C4-2B (cell line): ENCODE results near the gene FBXO31.

Experiments used
- H3K27ac ChIP-seq: fragments of 450-650 bp; 2 replicates; pipeline ENCODE4 v1.5.1; 2017
- ZFX ChIP-seq: fragments of 450-650 bp; IDR thresholded peaks from 2 replicates; pipeline ENCODE4 v1.6.1; 2017
- TF ChIP-seq, protein P1 (sequence below): fragments of 450-650 bp; conservative IDR thresholded peaks from 2 replicates; pipeline ENCODE4 v1.5.1; 2017; ENCODE audit warnings: mild to moderate bottlenecking

FBXO31 gene

DNA sequence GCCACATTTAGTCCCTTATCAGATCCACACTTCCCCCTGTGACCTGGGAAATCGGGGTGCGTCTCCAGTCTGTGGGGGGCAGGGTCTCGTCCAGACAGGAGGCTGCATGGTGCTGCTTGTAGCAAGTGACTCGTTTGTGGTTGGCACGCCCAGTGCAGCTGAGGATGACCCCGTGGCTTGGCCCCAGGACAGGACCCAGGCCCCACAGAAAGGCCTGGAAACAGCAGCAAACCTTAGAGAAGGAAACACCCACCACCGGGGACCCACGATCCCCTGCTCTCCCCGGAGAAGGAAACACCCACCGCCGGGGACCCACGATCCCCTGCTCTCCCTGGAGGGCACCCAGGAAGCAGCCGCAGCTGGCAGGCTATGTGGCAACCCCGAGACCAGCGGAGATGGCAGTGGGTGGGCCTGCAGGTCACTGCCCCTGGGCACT is 58.1 kb downstream of the FBXO31 start:
- H3K27ac ChIP-seq = no peak overlapping the region
- TF ChIP-seq ZFX = no peak
- TF ChIP-seq, protein P1, sequence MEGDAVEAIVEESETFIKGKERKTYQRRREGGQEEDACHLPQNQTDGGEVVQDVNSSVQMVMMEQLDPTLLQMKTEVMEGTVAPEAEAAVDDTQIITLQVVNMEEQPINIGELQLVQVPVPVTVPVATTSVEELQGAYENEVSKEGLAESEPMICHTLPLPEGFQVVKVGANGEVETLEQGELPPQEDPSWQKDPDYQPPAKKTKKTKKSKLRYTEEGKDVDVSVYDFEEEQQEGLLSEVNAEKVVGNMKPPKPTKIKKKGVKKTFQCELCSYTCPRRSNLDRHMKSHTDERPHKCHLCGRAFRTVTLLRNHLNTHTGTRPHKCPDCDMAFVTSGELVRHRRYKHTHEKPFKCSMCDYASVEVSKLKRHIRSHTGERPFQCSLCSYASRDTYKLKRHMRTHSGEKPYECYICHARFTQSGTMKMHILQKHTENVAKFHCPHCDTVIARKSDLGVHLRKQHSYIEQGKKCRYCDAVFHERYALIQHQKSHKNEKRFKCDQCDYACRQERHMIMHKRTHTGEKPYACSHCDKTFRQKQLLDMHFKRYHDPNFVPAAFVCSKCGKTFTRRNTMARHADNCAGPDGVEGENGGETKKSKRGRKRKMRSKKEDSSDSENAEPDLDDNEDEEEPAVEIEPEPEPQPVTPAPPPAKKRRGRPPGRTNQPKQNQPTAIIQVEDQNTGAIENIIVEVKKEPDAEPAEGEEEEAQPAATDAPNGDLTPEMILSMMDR = no peak

DNA sequence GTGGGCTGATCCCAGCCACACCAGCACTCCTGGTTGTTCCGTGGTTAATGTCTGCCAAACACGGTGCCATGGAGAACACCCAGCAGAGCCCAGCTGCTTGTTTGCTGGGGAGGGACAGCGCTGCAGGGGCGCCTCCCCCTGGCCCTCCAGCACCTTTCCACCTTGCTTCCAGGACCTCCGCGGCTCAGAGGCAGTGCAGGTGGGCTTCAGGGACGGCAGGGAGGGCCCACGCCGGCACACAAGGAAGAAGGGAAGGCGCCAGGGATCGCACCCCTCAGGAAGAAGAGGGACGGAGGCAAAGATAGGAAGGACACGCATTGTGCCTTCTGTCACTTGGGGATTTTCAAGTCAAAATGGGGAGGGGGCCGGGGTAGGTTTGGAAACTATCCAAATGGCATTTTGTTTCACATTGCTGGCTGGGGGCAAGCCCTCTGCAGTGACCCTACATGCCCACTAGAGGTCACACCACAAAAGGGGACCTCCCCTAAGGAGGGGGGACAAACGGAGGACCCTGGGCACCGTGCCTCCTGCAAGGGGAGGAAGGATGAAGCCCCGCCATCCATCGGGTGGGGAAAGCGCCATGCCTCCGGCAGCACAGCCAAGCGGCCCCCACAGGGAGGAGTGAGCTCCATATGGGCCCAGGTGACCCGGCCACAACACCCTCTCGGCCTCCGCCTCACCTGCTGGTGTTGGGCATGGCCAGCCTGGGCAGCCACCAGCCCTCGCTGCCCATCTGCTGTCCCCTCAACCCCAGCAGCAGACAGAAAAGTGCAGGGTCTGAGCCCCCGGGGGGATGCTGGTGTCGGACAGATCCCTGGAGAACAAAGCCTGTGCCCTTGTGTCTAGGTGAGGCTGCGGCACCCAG is 58.9 kb downstream of the FBXO31 start:
- no peak overlapping the region for H3K27ac ChIP-seq
- TF ChIP-seq, protein P1 = peak; percentile 88
- TF ChIP-seq ZFX = no peak

DNA sequence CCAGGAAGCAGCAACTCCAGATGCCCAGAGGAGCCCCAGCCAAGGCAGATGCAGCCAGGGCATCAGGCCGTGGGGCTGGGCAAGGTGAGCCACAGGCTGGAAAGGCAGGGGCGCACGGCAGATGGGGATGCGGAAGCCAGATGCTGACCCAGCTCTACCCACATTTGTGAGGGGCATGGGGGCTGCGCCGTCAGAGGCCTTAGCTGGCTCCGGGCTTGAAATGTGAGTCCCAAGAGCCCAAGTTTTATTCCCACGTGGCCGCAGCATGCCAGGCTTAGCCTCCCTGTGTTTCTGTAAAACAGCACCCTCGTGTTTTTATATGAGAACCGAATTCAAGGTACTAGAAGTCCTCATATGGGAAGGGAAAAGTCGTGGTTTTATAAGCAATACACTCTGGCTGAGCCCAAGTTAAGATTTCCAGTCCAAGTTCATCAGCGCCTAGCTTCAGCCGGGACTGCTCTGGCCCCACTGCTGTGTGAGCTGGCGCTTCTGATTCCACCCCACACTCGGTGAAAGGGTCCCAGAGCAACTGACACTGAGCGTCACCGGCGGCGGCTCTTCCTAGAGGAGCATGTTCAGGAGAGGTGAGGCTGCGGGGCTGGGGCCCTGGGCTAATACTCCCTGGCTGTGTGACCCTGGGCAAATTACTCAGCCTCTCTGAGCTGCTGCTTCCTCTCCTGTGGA is 59.7 kb downstream of the FBXO31 start:
- H3K27ac ChIP-seq = no peak overlapping the region
- no peak for TF ChIP-seq ZFX
- TF ChIP-seq, protein P1 = no peak

DNA sequence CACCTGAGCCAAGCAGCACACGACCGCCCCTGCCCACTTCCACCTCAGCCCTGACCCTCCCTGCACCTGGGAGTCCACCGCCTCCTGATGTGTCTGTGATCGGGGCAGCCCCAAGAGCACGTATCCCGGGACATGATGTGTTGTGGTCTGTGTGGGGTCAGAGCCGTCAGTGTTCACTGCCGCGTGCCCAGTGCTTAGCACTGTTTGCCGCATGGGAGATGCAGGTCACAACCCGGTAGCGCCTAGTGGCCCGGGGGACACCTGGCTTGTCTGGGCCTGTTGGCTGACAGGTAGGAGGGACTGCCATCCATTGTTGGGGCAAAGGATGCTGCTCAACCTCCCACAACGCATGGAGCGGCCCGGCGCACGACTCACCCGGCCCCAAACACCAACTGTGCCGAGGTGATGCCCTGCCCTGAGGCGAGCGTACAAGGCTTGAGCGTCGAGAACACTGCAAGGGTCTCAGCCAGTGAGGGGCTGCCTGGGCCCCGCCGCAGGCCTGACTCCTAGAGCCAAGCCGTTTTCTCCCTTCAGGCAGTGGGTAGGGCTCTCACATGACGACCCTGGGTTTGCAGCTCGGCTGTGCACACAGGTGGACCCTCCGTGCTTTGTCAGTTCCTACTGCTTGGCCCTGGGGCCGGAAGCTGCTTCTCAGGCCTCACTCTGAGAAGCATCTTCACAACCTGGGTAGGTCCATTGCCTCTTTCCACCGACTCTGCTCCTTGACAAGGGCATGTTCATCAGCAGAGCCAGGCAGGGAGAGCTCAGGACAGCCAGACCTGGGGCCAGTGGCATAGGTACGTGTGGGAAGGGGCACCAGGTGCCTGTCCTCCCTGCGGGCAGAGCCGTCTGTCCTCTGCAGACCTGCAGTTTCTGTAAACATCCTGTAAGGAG is 60.5 kb downstream of the FBXO31 start:
- TF ChIP-seq, protein P1 = no peak
- no peak for TF ChIP-seq ZFX

DNA sequence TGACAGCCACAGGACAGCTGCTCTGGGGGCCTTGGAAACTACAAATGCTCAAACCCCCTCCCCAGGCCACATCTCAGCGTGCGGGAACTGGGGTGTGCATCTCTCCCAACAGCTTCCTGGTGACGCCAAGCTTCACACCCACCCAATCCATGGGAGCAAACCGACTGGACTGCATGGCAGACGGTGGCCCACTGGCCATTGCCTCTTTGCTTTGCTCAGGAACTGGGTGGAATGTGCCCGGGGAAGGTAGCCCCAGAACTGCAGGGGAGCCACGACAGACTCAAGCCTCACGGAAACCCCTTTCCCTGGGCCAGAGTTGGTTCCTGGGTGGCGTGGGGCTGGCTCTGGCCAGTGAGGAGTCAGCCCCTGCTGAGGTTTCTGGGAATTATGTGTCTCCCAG is 61.2 kb downstream of the FBXO31 start:
- H3K27ac ChIP-seq = no peak overlapping the region
- no peak for TF ChIP-seq ZFX
- TF ChIP-seq, protein P1 = no peak

More for the DNA sequence above, 60.5 kb downstream of the FBXO31 start:
- H3K27ac ChIP-seq = no peak overlapping the region

DNA sequence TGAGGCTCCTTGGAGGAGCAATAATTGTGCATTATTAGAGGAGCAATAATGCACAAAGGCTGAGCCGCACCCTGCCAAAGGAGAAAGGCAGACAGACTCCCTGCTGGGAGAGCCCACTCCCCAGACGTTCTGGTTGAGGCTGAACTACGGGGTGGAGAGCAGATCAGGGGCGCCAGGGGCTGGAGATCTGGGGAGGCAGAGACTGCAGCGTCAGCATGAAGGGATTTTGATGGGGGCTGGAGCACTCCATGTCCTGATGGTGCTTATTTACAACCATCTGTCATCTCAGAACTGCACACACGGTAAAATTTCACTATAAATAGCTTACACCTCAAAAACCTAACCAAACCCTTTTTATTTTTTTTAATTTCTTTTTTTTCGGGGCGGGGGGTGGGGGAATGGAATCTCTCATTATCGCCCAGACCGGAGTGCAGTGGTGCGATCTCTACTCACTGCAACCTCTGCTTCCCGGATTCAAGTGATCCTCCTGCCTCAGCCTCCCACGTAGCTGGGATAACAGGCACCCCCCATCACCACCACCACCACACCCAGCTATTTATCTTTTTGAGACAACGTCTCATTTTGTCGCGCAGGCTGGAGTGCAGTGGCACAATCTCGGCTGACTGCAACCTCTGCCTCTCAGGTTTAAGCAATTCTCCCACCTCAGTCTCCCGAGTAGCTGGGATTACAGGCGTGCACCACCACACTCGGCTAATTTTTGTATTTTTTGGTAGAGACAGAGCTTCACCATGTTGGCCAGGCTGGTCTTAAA is 62.1 kb downstream of the FBXO31 start:
- TF ChIP-seq, protein P1 = no peak
- no peak for TF ChIP-seq ZFX

More for the DNA sequence above, 62.1 kb downstream of the FBXO31 start:
- H3K27ac ChIP-seq = no peak overlapping the region
